Loucy (cell line): ENCODE results near the gene ATN1.
"Not testable (repeated sequence)": the region's sequence is repeated elsewhere in the genome, so short reads cannot be mapped to it uniquely, and the experiment has no call there.

Experiments used
- EZH2phosphoT487 ChIP-seq: fragments of 200-600 bp; IDR thresholded peaks from 2 replicates; pipeline ENCODE4 v1.6.1; 2018; ENCODE audit warnings: antibody characterized with exemption, mild to moderate bottlenecking, moderate library complexity, borderline replicate concordance
- TF ChIP-seq, protein P1 (sequence below): fragments of 200-600 bp; sonication (generic); conservative IDR thresholded peaks from 2 replicates; pipeline ENCODE4 v1.5.1; 2014; ENCODE audit warnings: mild to moderate bottlenecking, antibody characterized with exemption, low read length

DNA sequence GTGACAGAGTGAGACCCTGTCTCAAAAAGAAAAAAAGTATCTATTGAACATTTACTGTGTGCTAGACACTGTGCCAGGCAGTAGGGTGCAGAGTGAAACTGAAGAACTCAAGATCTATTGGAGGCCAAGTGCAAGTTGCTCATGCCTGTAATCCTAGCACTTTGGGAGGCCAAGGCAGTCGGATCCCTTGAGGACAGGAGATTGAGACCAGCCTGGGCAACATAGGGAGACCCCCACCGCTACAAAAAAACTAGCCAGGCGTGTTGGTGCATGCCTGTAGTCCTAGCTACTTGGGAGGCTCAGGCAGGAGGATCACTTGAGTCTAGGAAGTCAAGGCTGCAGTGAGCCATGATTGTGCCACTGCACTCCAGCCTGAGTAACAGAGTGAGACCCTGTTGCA lies 35.1 kb upstream of the ATN1 start:
- TF ChIP-seq, protein P1, sequence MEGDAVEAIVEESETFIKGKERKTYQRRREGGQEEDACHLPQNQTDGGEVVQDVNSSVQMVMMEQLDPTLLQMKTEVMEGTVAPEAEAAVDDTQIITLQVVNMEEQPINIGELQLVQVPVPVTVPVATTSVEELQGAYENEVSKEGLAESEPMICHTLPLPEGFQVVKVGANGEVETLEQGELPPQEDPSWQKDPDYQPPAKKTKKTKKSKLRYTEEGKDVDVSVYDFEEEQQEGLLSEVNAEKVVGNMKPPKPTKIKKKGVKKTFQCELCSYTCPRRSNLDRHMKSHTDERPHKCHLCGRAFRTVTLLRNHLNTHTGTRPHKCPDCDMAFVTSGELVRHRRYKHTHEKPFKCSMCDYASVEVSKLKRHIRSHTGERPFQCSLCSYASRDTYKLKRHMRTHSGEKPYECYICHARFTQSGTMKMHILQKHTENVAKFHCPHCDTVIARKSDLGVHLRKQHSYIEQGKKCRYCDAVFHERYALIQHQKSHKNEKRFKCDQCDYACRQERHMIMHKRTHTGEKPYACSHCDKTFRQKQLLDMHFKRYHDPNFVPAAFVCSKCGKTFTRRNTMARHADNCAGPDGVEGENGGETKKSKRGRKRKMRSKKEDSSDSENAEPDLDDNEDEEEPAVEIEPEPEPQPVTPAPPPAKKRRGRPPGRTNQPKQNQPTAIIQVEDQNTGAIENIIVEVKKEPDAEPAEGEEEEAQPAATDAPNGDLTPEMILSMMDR = not testable (repeated sequence)
- TF ChIP-seq EZH2phosphoT487 = not testable (repeated sequence)
